ENCODE data around the gene EP400. TPM values are rescaled to one million over a fixed set of nuclear protein-coding genes. Genes with fewer than 3 reads are reported as not detected.

EP400 gene
- total and polyA plus RNA-seq, 4 donors = 11.4 to 47.8 (median 25.7) TPM

- TF ChIP-seq CTCF (IDR thresholded peaks at IDR 0.05; ENCODE audit: control extremely low read depth, extremely low read depth) = no peak
- no peak overlapping the region for H3K27ac ChIP-seq (ENCODE audit: low read depth in 1 of 2, low read length in 1 of 2)
- H3K9me3 ChIP-seq (ENCODE audit: control insufficient read depth in 4 of 4, insufficient read depth in 3 of 4, low read length in 3 of 4) = no peaks in the 10 kb centered on the region
- DNase-seq (no peak), ATAC-seq (ENCODE audit: insufficient read depth, low FRiP score) (no peak)
- 95 to 98% methylated on average over 9 of the region's 9 CpGs for WGBS, 2 donors
- H3K4me1 ChIP-seq (ENCODE audit: control insufficient read depth in 5 of 5, insufficient read depth in 5 of 5, low read length in 5 of 5) = no peaks in the 10 kb centered on the region
- no peak overlapping the region for H3K9ac ChIP-seq (ENCODE audit: insufficient read depth in 1 of 2, low read length in 2 of 2)
- peaks cover 26 to 66% (median 35%) of the 10 kb centered on the region in 4 donors for H3K36me3 ChIP-seq (ENCODE audit: control insufficient read depth in 4 of 4, insufficient read depth in 4 of 4, low read length in 4 of 4)
- H3K27me3 ChIP-seq (ENCODE audit: control insufficient read depth in 3 of 3, insufficient read depth in 3 of 3, low read length in 2 of 3) = no peaks in the 10 kb centered on the region
- H3K4me3 ChIP-seq = no peak overlapping the region
These were observed 70.5 kb downstream of the EP400 start for GRCh38 chr12:132020292-132020691.

GRCh38 chr12:132021031-132021871 lies 71.5 kb downstream of the EP400 start:
- H3K9me3 ChIP-seq (ENCODE audit: control insufficient read depth in 4 of 4, insufficient read depth in 3 of 4, low read length in 3 of 4) = no peaks in the 10 kb centered on the region
- H3K27me3 ChIP-seq (ENCODE audit: control insufficient read depth in 3 of 3, insufficient read depth in 3 of 3, low read length in 2 of 3) = no peaks in the 10 kb centered on the region
- no peak overlapping the region for H3K27ac ChIP-seq (ENCODE audit: low read depth in 1 of 2, low read length in 1 of 2)
- peaks cover 26 to 67% (median 40%) of the 10 kb centered on the region in 4 donors for H3K36me3 ChIP-seq (ENCODE audit: control insufficient read depth in 4 of 4, insufficient read depth in 4 of 4, low read length in 4 of 4)
- TF ChIP-seq CTCF (IDR thresholded peaks at IDR 0.05; ENCODE audit: control extremely low read depth, extremely low read depth) = no peak
- H3K4me3 ChIP-seq = no peak overlapping the region
- no peaks in the 10 kb centered on the region for H3K4me1 ChIP-seq (ENCODE audit: control insufficient read depth in 5 of 5, insufficient read depth in 5 of 5, low read length in 5 of 5)
- ATAC-seq (ENCODE audit: insufficient read depth, low FRiP score) (no peak), DNase-seq (no peak)
- WGBS, 2 donors = 86 to 91% methylated on average over 30 of the region's 30 CpGs
- no peak overlapping the region for H3K9ac ChIP-seq (ENCODE audit: insufficient read depth in 1 of 2, low read length in 2 of 2)

- Histone ChIP-seq H3K27ac (ENCODE audit: low read depth in 1 of 2, low read length in 1 of 2) (no peak overlapping the region), H3K4me1 (ENCODE audit: control insufficient read depth in 5 of 5, insufficient read depth in 5 of 5, low read length in 5 of 5) (no peaks in the 10 kb centered on the region), H3K4me3 (no peak overlapping the region), H3K27me3 (ENCODE audit: control insufficient read depth in 3 of 3, insufficient read depth in 3 of 3, low read length in 2 of 3) (no peaks in the 10 kb centered on the region), H3K36me3 (ENCODE audit: control insufficient read depth in 4 of 4, insufficient read depth in 4 of 4, low read length in 4 of 4) (peaks cover 26 to 68% (median 43%) of the 10 kb centered on the region in 4 donors), H3K9me3 (ENCODE audit: control insufficient read depth in 4 of 4, insufficient read depth in 3 of 4, low read length in 3 of 4) (no peaks in the 10 kb centered on the region), H3K9ac (ENCODE audit: insufficient read depth in 1 of 2, low read length in 2 of 2) (no peak overlapping the region)
- DNase-seq (no peak), ATAC-seq (ENCODE audit: insufficient read depth, low FRiP score) (no peak)
- WGBS, 2 donors = 91 to 95% methylated on average over 2 of the region's 2 CpGs
- TF ChIP-seq CTCF (IDR thresholded peaks at IDR 0.05; ENCODE audit: control extremely low read depth, extremely low read depth) = no peak
These were observed 72.2 kb downstream of the EP400 start for GRCh38 chr12:132021965-132022364.
